ENCODE measurements around the gene SRRM4.
"Not testable (repeated sequence)": the region's sequence is repeated elsewhere in the genome, so short reads cannot be mapped to it uniquely, and the experiment has no call there.

SRRM4 gene

DNA sequence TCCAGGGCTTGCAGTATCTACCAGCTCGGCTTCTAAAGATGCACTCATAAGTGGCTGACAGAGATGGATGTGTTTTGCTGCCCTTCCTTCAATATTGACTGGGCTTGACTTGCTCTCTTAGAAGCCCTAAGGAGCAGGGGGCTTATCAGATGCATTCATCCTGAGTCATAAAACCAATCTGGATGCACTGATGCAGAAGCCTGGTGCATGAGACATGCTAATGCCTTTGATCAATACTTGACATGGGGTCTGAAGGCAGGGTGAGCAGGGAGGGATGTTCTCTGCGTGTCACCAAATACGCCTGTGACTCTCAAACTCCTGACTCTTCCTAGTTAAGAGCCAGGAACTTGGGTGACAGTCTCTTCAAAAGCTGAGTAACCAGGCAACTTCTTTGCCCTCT, 119.6 kb downstream of the SRRM4 start:
- H3K4me1 ChIP-seq, result no peaks in the 10 kb centered on the region
- no peak overlapping the region for H3K27ac ChIP-seq
- peaks cover 0 to 6% of the 10 kb centered on the region in 2 donors for H3K27me3 ChIP-seq
- H3K4me3 ChIP-seq, result no peak overlapping the region
- H3K9me3 ChIP-seq, result peaks cover 0 to 9% (median 0%) of the 10 kb centered on the region in 3 donors
- TF ChIP-seq, protein P1, sequence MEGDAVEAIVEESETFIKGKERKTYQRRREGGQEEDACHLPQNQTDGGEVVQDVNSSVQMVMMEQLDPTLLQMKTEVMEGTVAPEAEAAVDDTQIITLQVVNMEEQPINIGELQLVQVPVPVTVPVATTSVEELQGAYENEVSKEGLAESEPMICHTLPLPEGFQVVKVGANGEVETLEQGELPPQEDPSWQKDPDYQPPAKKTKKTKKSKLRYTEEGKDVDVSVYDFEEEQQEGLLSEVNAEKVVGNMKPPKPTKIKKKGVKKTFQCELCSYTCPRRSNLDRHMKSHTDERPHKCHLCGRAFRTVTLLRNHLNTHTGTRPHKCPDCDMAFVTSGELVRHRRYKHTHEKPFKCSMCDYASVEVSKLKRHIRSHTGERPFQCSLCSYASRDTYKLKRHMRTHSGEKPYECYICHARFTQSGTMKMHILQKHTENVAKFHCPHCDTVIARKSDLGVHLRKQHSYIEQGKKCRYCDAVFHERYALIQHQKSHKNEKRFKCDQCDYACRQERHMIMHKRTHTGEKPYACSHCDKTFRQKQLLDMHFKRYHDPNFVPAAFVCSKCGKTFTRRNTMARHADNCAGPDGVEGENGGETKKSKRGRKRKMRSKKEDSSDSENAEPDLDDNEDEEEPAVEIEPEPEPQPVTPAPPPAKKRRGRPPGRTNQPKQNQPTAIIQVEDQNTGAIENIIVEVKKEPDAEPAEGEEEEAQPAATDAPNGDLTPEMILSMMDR (IDR thresholded peaks at IDR 0.05), result no peak
- intact Hi-C loops (cut with DNase I; ENCODE audit: low total_unique reads), result no loop called here
- DNase-seq, result no peak
- H3K36me3 ChIP-seq, result no peaks in the 10 kb centered on the region

- H3K27me3 ChIP-seq, result no peaks in the 10 kb centered on the region
- DNase-seq, result no peak
- TF ChIP-seq, protein P1 (IDR thresholded peaks at IDR 0.05), result no peak
- intact Hi-C loops (cut with DNase I; ENCODE audit: low total_unique reads), result no loop called here
- H3K27ac ChIP-seq, result no peak overlapping the region
- H3K36me3 ChIP-seq, result no peaks in the 10 kb centered on the region
- H3K4me1 ChIP-seq, result no peaks in the 10 kb centered on the region
- H3K4me3 ChIP-seq, result no peak overlapping the region
- peaks cover 0 to 9% (median 0%) of the 10 kb centered on the region in 3 donors for H3K9me3 ChIP-seq
Measured at GRCh38 chr12:119102274-119102673, 120.9 kb downstream of the SRRM4 start.

DNA sequence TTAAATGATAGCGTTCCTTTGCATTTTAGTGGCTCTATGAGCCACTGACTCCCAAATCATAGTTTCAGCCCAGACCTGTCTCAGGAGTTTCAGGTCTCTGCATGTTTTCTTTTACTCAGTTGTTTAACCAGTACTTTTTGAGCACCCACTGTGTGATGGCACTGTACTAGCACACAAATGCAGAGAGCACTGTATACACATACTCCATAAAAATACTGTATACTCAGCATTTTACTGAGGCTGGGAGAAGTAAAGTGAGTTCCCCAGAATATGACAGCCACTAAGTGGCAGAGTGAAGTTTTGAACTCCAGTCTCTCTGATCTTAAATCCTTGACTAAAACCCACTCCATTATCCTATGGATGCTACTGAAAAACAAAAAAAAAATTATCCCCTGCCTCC, 121.4 kb downstream of the SRRM4 start:
- TF ChIP-seq, protein P1 (IDR thresholded peaks at IDR 0.05), result no peak
- H3K4me1 ChIP-seq, result no peaks in the 10 kb centered on the region
- no peaks in the 10 kb centered on the region for H3K36me3 ChIP-seq
- intact Hi-C loops (cut with DNase I; ENCODE audit: low total_unique reads), result no loop called here
- H3K27me3 ChIP-seq, result no peaks in the 10 kb centered on the region
- DNase-seq, result no peak
- peaks cover 0 to 9% (median 0%) of the 10 kb centered on the region in 3 donors for H3K9me3 ChIP-seq
- H3K4me3 ChIP-seq, result no peak overlapping the region
- H3K27ac ChIP-seq, result no peak overlapping the region

- not testable (repeated sequence) for H3K4me1 ChIP-seq
Measured at GRCh38 chr12:119104969-119105368, 123.6 kb downstream of the SRRM4 start.

GRCh38 chr12:119113496-119113986, 132.2 kb downstream of the SRRM4 start:
- no peak overlapping the region for H3K4me3 ChIP-seq
- no peak for DNase-seq
- peaks cover 0 to 3% (median 0%) of the 10 kb centered on the region in 4 donors for H3K4me1 ChIP-seq
- peaks cover 0 to 16% of the 10 kb centered on the region in 2 donors for H3K27me3 ChIP-seq
- no peak overlapping the region for H3K27ac ChIP-seq
- intact Hi-C loops (cut with DNase I; ENCODE audit: low total_unique reads), result no loop called here
- no peaks in the 10 kb centered on the region for H3K9me3 ChIP-seq
- TF ChIP-seq, protein P1 (IDR thresholded peaks at IDR 0.05), result no peak
- H3K36me3 ChIP-seq, result no peaks in the 10 kb centered on the region

More at GRCh38 chr12:119104969-119105368, 123.6 kb downstream of the SRRM4 start:
- H3K27me3 ChIP-seq; H3K36me3 ChIP-seq; intact Hi-C loops (cut with DNase I; ENCODE audit: low total_unique reads); H3K27ac ChIP-seq; H3K4me3 ChIP-seq; H3K9me3 ChIP-seq; DNase-seq: not testable (repeated sequence)

- H3K27ac ChIP-seq, result no peak overlapping the region
- peaks cover 0 to 16% of the 10 kb centered on the region in 2 donors for H3K27me3 ChIP-seq
- H3K36me3 ChIP-seq, result no peaks in the 10 kb centered on the region
- DNase-seq, result no peak
- TF ChIP-seq, protein P1 (IDR thresholded peaks at IDR 0.05), result no peak
- H3K4me1 ChIP-seq, result peaks cover 0 to 3% (median 0%) of the 10 kb centered on the region in 4 donors
- intact Hi-C loops (cut with DNase I; ENCODE audit: low total_unique reads), result loop anchor here (2.0 kb wide), 1 partner anchor 299 kb away; no protein-coding TSS in a partner anchor
- no peak overlapping the region for H3K4me3 ChIP-seq
- no peaks in the 10 kb centered on the region for H3K9me3 ChIP-seq
Measured at GRCh38 chr12:119114294-119114693, 133.0 kb downstream of the SRRM4 start.

Data from tibial artery (tissue), 4 donors.